GM10266 (cell line): Measurements from ENCODE around the gene MTFR1L.
A peak's percentile ranks its signal among the peaks of the same experiment; 100 is the strongest.

Experiments
- DNase-seq: peaks from one replicate; pipeline ENCODE4 v3.0.0; 2012; ENCODE audit errors: extremely low spot score
- CTCF ChIP-seq: IDR thresholded peaks from 2 replicates; pipeline ENCODE4 v1.5.1; 2012; ENCODE audit warnings: mild to moderate bottlenecking, low read depth; ENCODE audit not compliant: control insufficient read depth, insufficient read depth; ENCODE audit errors: missing control alignments

Gene MTFR1L

GRCh38 chr1:25874209-25874608 is 54.5 kb downstream of the MTFR1L start:
- no peak for DNase-seq
- no peak for TF ChIP-seq CTCF

- DNase-seq, result peak; percentile 32
- TF ChIP-seq CTCF, result no peak
These were observed 54.9 kb downstream of the MTFR1L start for GRCh38 chr1:25874635-25875153.

GRCh38 chr1:25875154-25875855 is 55.6 kb downstream of the MTFR1L start, which contains the start of gene PAQR7:
Gene PAQR7 (minus strand): TSS chr1:25875708. CDS start chr1:25863839, 11,869 bp downstream.
- DNase-seq, result peak; percentile 84
- no peak for TF ChIP-seq CTCF

GRCh38 chr1:25875856-25876692 is 56.3 kb downstream of the MTFR1L start:
- DNase-seq, result no peak
- TF ChIP-seq CTCF, result no peak

GRCh38 chr1:25876693-25877077 is 56.9 kb downstream of the MTFR1L start:
- no peak for TF ChIP-seq CTCF
- no peak for DNase-seq

- no peak for TF ChIP-seq CTCF
- no peak for DNase-seq
These were observed 57.4 kb downstream of the MTFR1L start for GRCh38 chr1:25877155-25877554.
